NCI-H1092 (cell line): Measurements from ENCODE around the gene KANSL1L.

Experiments
- DNase-seq: peaks from one replicate; lab custom pipeline; 2025; lab: John Stamatoyannopoulos, UW

The KANSL1L gene

DNA sequence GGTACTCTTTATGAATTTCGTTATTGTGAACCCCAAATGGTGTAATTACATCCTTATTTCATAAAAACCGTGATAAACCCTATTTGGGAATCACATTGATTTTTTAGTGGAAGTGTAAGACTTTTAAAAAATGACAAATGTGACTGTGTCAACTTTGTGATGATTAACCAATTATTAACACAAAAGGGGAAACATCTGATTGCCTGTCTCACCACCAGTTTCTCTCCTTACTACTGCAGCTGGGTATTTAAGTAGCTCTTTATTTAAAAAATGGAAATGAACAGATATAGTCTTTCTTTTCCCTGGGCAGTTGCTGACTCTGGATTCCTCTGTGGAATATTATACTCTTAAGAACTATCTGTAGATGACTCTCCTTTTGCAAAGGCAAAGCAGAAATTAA, 180.4 kb downstream of the KANSL1L start:
- DNase-seq = no peak

DNA sequence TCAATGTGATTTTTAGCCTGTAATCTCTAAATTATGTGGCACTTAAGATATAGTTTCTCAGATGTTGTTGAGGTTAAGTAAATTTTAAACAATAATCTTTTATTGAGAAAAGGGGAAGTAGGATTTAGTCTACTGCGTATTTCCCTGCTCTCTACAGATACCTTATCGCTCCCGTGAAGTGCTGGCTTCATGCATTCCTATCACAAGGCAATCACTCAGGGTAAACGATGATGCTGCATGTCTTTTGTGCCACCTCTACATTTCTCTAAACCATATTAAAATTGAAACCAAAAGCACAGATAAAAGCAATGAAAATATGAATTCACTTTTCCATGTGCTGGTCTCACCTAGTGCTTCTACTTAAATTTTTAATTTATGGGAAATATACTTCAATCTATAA, 183.2 kb downstream of the KANSL1L start:
- no peak for DNase-seq

DNA sequence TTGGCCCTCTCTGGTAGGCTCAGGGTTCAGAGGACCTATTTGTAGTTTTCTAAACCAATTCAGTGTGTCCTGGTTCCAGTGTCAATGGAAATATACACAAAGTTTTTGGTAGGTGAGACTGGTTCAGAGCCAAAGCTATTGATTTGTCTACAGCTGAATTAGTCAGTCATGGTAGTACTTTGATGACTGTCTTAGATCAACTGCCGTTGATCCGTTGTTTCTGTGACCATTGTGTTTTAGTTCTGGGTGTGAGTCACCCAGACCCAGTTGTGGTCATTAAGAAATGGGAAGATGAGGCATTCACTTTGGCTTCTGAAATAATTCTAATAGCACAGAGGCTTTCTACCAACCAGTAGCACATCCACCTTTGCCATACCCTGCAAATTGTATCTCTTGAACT, 184.8 kb downstream of the KANSL1L start:
- DNase-seq = no peak

- DNase-seq = no peak
Observed at GRCh38 chr2:209985874-209986273, 185.3 kb downstream of the KANSL1L start.

DNA sequence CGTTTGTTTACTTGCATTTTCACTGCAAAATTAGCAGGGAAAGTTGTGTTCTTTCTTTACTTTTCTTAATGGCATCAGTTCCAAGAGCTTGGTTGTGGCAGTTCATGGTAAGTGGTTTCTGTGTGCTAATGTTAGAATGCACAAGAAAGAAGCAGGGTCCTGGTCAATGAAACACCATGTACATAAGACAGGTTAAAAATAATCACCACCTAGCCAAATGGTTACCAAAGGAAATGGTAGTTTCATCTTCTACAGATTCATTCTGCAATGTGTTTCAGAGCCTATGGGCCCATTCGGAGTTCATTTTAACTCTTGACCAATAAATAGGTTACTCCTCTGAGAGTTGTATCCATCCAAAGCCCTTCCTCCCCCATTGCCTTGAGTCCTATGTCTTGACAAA, 186.9 kb downstream of the KANSL1L start:
- no peak for DNase-seq

DNA sequence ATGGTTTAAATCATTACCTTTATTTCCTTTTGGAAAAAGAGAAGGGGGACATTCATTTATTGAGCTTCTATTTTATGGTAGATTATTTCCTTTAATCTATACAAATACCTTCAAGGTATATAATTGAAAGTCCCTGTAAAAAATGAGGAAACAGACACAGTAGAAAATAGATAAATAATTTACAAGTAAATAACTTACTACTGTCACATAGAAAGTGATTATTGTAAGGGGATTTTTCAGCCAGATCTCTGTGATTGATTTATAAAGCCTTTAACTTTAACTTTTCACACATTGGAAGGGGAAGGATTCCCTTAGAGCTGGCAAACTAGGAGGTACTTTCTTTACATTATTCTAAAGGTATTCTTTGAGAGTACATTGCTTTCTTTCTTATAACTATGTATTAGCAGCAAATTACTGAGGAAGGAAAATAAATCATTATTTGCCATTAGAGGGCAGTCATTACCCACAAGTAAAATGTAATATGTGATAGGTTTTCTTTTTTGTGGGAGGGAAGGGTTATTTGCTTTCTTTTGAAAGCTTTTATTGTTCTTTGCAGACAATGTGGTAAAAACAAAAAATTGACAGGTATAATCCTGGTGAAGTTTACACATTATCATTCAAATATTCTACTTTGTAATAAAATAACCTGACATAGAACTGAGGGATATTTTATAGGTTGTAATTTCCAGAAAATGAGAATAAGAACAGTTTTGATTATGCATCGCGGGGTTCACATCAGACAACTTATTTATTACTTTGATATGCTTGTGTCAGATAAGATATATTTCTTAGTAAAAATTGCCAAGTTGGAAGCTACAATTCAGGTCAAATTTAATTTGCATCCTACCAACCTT, 193.6 kb downstream of the KANSL1L start:
- no peak for DNase-seq

- no peak for DNase-seq
Observed at GRCh38 chr2:209976698-209977385, 194.4 kb downstream of the KANSL1L start.

- no peak for DNase-seq
Observed at GRCh38 chr2:209974576-209974975, 196.6 kb downstream of the KANSL1L start.

GRCh38 chr2:209973328-209973727, 197.9 kb downstream of the KANSL1L start:
- DNase-seq = no peak
